AG08396 (cell line): ENCODE data around the gene LCP1.
"Not testable (repeated sequence)": the region's sequence is repeated elsewhere in the genome, so short reads cannot be mapped to it uniquely, and the experiment has no call there.

Experiments used
- DNase-seq: peaks from one replicate; pipeline ENCODE4 v3.0.0; 2012; ENCODE audit warnings: low spot score, mixed read lengths

LCP1 gene

GRCh38 chr13:46181377-46181839 is 569 bp downstream of the LCP1 start:
- DNase-seq: no peak

DNA sequence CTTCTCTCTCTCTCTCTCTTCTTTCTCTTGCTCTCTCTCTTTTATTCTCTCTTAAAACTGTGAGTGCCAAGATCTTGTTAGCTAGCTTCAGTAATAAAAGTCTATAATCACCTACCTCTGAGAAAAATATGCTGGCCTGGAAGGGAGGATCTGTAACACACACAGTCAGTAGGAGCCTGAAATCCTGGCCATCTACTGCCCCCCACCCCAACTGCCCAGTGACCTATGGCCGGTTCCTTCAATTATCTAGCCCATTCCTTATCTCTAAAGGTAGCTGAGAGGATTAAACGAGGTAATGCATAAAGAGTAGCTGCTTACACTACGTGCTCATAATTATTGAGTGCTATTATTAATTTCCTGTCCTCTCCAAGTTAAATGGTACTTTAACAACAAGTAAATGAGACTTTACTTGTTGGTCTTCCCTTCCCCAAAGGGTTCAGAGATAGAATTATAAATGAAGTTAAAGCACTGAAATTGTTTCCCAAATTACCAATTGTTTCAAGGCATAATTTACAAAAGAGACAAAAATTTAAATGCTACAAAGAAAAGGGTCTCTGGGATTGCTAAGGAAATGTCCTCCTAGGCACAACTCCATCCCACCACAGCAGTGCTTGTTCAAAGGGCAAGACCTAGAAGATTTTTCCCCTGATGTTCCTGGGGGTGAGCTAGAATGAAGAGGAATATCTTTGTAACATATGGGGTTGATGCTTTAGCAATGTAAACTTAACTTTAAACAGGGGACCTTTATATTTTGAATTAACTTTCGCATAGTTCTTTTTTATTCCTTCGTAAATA is 1.8 kb downstream of the LCP1 start:
- DNase-seq: no peak

DNA sequence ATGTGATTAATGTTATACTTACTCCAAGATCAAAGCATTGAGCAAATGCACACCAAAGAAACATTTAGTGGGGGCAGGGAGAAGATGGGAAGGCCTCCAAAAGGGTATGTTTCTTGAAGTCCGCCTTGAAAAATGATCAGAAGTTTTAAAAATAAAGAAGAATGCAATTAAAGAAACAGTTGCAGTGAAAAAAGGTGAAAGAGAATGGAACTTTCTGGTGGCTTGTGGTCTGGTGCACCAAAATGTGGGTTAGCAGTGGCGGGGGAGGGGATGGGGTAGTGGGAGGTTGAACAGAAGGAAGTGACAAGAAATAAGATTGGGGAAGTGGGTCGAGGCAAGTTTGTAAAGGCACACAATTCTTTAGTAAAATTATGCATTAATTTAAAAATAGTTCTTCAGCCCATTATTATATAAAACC is 2.5 kb downstream of the LCP1 start:
- no peak for DNase-seq

- DNase-seq: no peak
These were observed 3.2 kb downstream of the LCP1 start for GRCh38 chr13:46178821-46179220.

- DNase-seq: no peak
These were observed 3.8 kb downstream of the LCP1 start for GRCh38 chr13:46178143-46178542.

DNA sequence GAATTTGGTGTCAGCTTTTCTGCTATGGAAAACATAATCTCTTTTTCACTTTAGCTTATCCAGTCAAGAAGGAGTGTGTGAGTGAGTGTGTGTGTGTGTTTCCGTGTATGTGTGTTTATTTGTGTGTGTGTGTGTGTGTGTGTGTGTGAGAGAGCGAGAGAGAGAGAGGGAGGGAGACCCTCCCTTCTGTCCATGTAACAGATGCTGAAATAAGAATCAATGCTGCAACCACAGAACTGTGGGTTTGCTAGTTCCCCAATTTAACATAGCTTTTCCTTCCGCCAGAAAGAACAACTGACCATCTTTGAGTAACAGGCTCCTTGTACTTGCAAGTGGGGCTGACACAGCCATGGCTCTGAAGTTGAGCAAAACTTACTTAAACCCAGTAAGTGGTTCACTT is 5.2 kb downstream of the LCP1 start:
- no peak for DNase-seq

GRCh38 chr13:46173656-46174055 is 8.3 kb downstream of the LCP1 start:
- no peak for DNase-seq

DNA sequence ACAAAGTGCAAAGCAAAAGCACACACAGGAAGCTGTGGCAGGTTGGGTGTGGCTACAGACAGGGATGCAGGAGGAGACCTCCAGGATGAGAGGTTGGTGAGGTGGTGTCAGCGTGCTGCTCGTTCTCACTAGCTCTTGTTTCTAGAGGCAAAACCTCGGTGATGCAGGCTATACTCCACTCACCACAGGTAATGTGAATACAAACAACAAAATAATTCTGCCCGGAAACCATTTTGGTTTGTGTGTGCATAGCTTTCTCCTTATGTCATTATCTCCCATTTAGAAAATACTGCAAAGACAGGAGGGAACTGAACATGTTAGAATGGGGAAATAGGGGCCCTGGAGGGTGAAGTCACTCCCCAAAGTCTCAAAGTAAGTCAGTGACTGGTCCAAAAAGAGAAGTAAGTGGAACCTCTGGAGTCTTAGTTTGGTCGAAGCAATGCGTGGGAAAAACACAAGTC is 9.4 kb downstream of the LCP1 start:
- DNase-seq: no peak

- DNase-seq: no peak
These were observed 10.2 kb downstream of the LCP1 start for GRCh38 chr13:46171739-46172138.

DNA sequence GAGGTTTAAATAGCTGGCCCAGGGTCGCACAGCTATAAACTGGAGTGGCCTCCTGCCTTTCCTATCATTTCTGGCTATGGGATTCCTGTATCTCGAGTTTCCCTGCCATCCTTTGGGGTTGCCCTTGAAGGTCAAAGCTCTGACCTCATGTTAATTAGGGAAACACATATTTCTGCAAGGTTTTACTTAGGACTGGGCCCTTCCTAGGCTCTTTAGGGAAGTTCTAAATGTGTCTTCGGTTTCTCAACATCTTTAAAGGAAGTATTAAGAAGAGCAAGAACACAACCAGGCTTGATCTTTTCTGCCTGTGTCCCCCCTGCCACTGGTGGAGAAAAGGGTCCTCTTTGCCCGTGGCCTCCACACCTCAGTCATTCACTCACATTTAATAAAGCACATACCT is 10.8 kb downstream of the LCP1 start:
- no peak for DNase-seq

GRCh38 chr13:46170687-46171086 is 11.3 kb downstream of the LCP1 start:
- no peak for DNase-seq

DNA sequence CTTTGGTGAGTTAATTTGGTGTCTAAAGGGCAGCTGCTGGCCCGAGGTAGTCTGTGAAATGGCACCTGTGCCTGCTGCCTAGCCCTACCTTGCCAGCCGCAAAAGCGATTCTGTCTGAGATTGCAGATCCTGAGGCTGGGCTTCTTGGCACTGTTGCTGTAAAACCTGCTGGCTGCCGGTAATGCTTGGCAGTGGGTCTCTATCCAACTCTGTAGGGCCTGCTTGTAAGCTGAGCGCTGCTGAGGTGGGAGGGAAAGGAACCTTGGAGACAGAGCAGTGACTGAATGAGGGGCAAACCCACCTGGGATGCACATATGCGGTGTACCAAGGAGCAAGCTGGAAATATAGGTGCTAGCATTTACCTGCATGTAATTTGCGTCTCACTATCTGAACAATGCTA is 11.7 kb downstream of the LCP1 start:
- DNase-seq: no peak

GRCh38 chr13:46169758-46170157 is 12.2 kb downstream of the LCP1 start:
- no peak for DNase-seq

DNA sequence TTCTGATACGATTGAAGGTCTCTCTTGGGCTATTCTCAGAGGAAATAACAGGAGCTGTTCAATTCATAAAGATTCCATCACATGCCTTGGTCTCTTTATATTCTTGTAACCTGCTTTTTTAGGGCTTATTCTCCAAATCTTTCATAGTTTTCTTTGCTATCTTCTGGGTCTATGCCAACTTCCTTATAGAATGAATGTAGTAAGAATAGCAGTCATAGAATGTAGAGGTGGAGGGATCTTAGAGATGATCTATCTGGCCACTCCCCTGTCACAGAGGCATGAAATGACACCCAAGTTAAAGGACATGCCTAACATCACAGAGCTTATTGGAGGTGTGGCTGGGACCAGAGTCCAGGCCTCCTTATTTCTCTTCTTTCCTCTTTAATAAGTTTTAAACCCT is 13.2 kb downstream of the LCP1 start:
- DNase-seq: no peak

- no peak for DNase-seq
These were observed 13.6 kb downstream of the LCP1 start for GRCh38 chr13:46168341-46168740.

- no peak for DNase-seq
These were observed 14.9 kb downstream of the LCP1 start for GRCh38 chr13:46166947-46167610.

GRCh38 chr13:46166224-46166584 is 15.8 kb downstream of the LCP1 start:
- no peak for DNase-seq

DNA sequence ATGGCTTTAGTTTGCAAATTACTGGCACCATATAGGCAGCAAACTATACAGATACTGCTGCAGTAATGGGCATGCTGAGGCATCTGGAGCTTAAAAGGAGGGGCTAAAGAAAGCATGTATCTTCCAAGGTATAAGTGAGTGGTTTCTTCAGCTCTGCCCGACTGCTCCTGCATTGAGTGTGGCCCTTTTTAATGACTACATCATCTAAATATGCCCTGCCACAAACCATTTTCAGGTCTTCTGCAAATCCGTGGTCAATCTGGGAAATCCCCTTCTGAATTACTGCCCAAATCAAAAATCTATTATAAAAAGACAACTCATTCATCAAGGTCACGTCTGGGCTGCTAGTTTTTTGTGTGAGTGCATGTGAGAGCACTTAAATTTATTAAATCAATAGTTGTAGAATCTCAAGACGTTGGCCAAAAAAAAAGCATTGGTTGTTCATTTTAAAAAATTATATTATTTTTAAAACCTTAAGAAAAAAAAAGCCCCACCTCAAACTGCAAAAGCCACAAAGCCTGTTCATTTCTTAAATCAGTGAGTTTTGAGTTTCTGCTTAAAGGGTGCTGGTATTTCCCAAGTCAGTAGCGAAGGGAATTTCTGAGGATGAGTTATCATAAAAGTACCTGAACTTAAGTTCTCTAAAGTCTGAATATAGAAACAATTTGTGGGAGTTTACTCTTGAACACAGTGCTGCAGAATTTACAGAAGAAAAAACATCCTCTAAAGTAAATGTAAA is 16.3 kb downstream of the LCP1 start:
- no peak for DNase-seq

- no peak for DNase-seq
These were observed 17.3 kb downstream of the LCP1 start for GRCh38 chr13:46164661-46165060.

GRCh38 chr13:46162741-46163140 is 19.2 kb downstream of the LCP1 start:
- DNase-seq: not testable (repeated sequence)

GRCh38 chr13:46160471-46161066 is 21.4 kb downstream of the LCP1 start:
- DNase-seq: peak; percentile 79

DNA sequence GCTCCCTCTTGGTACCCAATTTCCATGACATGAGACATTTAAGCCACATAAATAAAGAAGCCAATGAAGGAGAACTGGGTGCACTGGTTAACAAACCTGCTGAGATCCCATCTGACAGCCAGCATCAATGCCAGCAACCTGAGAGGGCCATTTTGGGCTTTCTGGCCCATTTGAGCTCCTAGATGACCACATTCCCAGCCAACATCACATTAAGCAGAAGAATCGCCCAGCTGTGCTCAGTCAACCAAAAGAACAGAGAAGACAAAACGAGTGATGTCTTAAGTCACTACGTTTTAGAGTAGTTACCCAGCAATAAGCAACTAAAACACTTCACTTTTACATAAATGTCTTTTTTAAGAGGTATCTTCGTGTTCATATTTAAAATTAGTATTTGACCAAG is 21.9 kb downstream of the LCP1 start:
- no peak for DNase-seq
